Keratinocyte (primary cell): Measurements from ENCODE around the gene HIPK1. TPM values are rescaled to one million over a fixed set of nuclear protein-coding genes. Genes with fewer than 3 reads are reported as not detected.
A peak's percentile ranks its signal among the peaks of the same experiment; 100 is the strongest.

Experiments used
- DNase-seq: peaks from one replicate; pipeline ENCODE4 v3.0.0-alpha.2; 2011; ENCODE audit warnings: low read depth, missing footprints, low spot score
- FAIRE-seq: peaks from 2 replicates; lab custom pipeline; 2011; peaks lifted over from hg19 to GRCh38; lab: Jason Lieb, UNC
- H2AFZ ChIP-seq: 2 replicates; pipeline ENCODE4 v1.6.0; 2012; ENCODE audit warnings: low read length, control low read depth, inconsistent platforms; ENCODE audit not compliant: control insufficient read depth
- H3K27ac ChIP-seq: 2 replicates; pipeline ENCODE4 v1.5.1; 2011; ENCODE audit warnings: low read length; ENCODE audit not compliant: control insufficient read depth, insufficient read depth
- H3K27me3 ChIP-seq: 3 replicates; pipeline ENCODE4 v1.6.0; 2011; ENCODE audit warnings: low read length; ENCODE audit not compliant: control insufficient read depth, insufficient read depth; ENCODE audit errors: extremely low read depth
- H3K36me3 ChIP-seq, 2 experiments: 2 replicates in 1 of 2; 3 replicates in 1 of 2; pipeline ENCODE4 v1.5.1; 2011; ENCODE audit warnings: low read length in 2 of 2, mild to moderate bottlenecking in 1 of 2; ENCODE audit not compliant: control insufficient read depth in 2 of 2, insufficient read depth in 2 of 2; ENCODE audit errors: extremely low read depth in 1 of 2
- H3K4me1 ChIP-seq: 3 replicates; pipeline ENCODE4 v1.5.1; 2011; ENCODE audit warnings: low read length; ENCODE audit not compliant: control insufficient read depth, insufficient read depth; ENCODE audit errors: extremely low read depth
- H3K4me2 ChIP-seq: 3 replicates; pipeline ENCODE4 v1.6.0; 2011; ENCODE audit warnings: low read depth, low read length; ENCODE audit not compliant: control insufficient read depth, insufficient read depth; ENCODE audit errors: extremely low read depth
- H3K4me3 ChIP-seq, 3 experiments: fragments of 200-600 bp in 1 of 3; sonication (generic) in 1 of 3; 2 replicates in 2 of 3; 3 replicates in 1 of 3; pipeline ENCODE4 v1.5.1; 2011 to 2016; ENCODE audit warnings: low read length in 3 of 3, mild to moderate bottlenecking in 3 of 3, control low read depth in 2 of 3, inconsistent platforms in 1 of 3, low read depth in 1 of 3, mixed read lengths in 1 of 3, mixed run types in 1 of 3, moderate library complexity in 1 of 3; ENCODE audit not compliant: control insufficient read depth in 2 of 3, insufficient read depth in 2 of 3; ENCODE audit errors: extremely low read depth in 1 of 3
- H3K79me2 ChIP-seq: 2 replicates; pipeline ENCODE4 v1.6.0; 2012; ENCODE audit warnings: low read length; ENCODE audit not compliant: control insufficient read depth, insufficient read depth
- H3K9ac ChIP-seq: 3 replicates; pipeline ENCODE4 v1.6.0; 2011; ENCODE audit warnings: low read length; ENCODE audit not compliant: control insufficient read depth, insufficient read depth; ENCODE audit errors: extremely low read depth
- H3K9me1 ChIP-seq: 3 replicates; pipeline ENCODE4 v1.6.0; 2011; ENCODE audit warnings: low read length; ENCODE audit not compliant: control insufficient read depth, insufficient read depth; ENCODE audit errors: extremely low read depth
- H3K9me3 ChIP-seq: 2 replicates; pipeline ENCODE4 v1.5.1; 2012; ENCODE audit warnings: low read depth, low read length; ENCODE audit not compliant: control insufficient read depth
- H4K20me1 ChIP-seq: 3 replicates; pipeline ENCODE4 v1.6.0; 2011; ENCODE audit warnings: low read length; ENCODE audit not compliant: control insufficient read depth, insufficient read depth; ENCODE audit errors: extremely low read depth
- CTCF ChIP-seq, 3 experiments: IDR thresholded peaks in 1 of 3; conservative IDR thresholded peaks in 1 of 3; optimal IDR thresholded peaks in 1 of 3; 2 replicates in 2 of 3; 3 replicates in 1 of 3; pipeline versions ENCODE3 to v1.5.1; 2011; ENCODE audit warnings: low read length in 3 of 3, mild to moderate bottlenecking in 3 of 3, moderate library complexity in 2 of 3, control low read depth in 1 of 3, inconsistent platforms in 1 of 3; ENCODE audit not compliant: insufficient read depth in 2 of 3; ENCODE audit errors: extremely low read depth in 1 of 3
- EZH2 ChIP-seq: IDR thresholded peaks from one replicate; pipeline ENCODE4 v1.6.1; 2012; ENCODE audit warnings: inconsistent platforms, mild to moderate bottlenecking, low read length, moderate library complexity
- dilution Hi-C: fragments of 300-500 bp; cut with MboI; formaldehyde crosslinking; loops from one replicate; pipeline ENCODE4 v1.7.0; 2020; ENCODE audit warnings: low sequenced_read_pairs; ENCODE audit not compliant: extremely low pct_ligation_motif_present
- polyA plus RNA-seq, 5 experiments: library from polyadenylated mRNA; depleted of rRNA in 3 of 5; stranded (reverse) in 3 of 5; stranded (forward) in 1 of 5; unstranded in 1 of 5; fragments of >200 nt; gene quantifications; 1 replicate in 1 of 5; 2 replicates in 3 of 5; 3 replicates in 1 of 5; pipeline versions ENCODE4 v1.2.1 to v1.2.3, GENCODE V29; 2011 to 2012; ENCODE audit warnings: missing spikeins in 2 of 5, low read depth in 1 of 5, low replicate concordance in 1 of 5

HIPK1 gene
- polyA plus RNA-seq, 1 donor (not counting 4 experiments of a cell fraction or from before 2014, with no cell fraction given), result 19.9 TPM

- peak within 1 kb of the TSS; percentile 0 for H2AFZ ChIP-seq
- no peaks in the 10 kb centered on the region for H3K9me3 ChIP-seq
- peaks cover 15% of the 10 kb centered on the region for H3K4me1 ChIP-seq
- H3K36me3 ChIP-seq, result no peaks in the 10 kb centered on the region
- H3K9ac ChIP-seq, result no peak within 1 kb of the TSS
- no peaks in the 10 kb centered on the region for H3K27me3 ChIP-seq
- H3K4me3 ChIP-seq, result no peak within 1 kb of the TSS
- H3K9me1 ChIP-seq, result no peaks in the 10 kb centered on the region
- peak within 1 kb of the TSS; percentile 2 for H3K4me2 ChIP-seq
- no peak for TF ChIP-seq EZH2
- no peak for TF ChIP-seq CTCF (optimal IDR thresholded peaks at IDR 0.05 in 1 of 3, IDR thresholded peaks at IDR 0.05 in 1 of 3, conservative IDR thresholded peaks at IDR 0.05 in 1 of 3; ENCODE audit: extremely low read depth in 1 of 3, insufficient read depth in 2 of 3, low read length in 3 of 3)
- H3K79me2 ChIP-seq, result no peaks in the 10 kb centered on the region
- no peak for FAIRE-seq
- H3K27ac ChIP-seq, result no peak within 1 kb of the TSS
- H4K20me1 ChIP-seq, result no peaks in the 10 kb centered on the region
- DNase-seq, result no peak
- dilution Hi-C loops, result no loop called here
These were observed 41.5 kb upstream of the HIPK1 start, which contains the start of gene BCL2L15 for GRCh38 chr1:113887402-113888175. Gene BCL2L15, minus strand, starts transcription at chr1:113887581. Its CDS starts 206 bp downstream, at chr1:113887375.

GRCh38 chr1:113890816-113891215, 38.3 kb upstream of the HIPK1 start:
- no peaks in the 10 kb centered on the region for H3K9me1 ChIP-seq
- H3K27me3 ChIP-seq, result no peaks in the 10 kb centered on the region
- FAIRE-seq, result no peak
- H3K27ac ChIP-seq, result no peak overlapping the region
- no peak overlapping the region for H3K4me2 ChIP-seq
- H3K4me3 ChIP-seq, result no peak overlapping the region
- H3K36me3 ChIP-seq, result peaks cover 0 to 4% of the 10 kb centered on the region in 2 experiments
- H3K9me3 ChIP-seq, result no peaks in the 10 kb centered on the region
- TF ChIP-seq EZH2 (no peak), CTCF (optimal IDR thresholded peaks at IDR 0.05 in 1 of 3, IDR thresholded peaks at IDR 0.05 in 1 of 3, conservative IDR thresholded peaks at IDR 0.05 in 1 of 3; ENCODE audit: extremely low read depth in 1 of 3, insufficient read depth in 2 of 3, low read length in 3 of 3) (no peak)
- H3K4me1 ChIP-seq, result peaks cover 11% of the 10 kb centered on the region
- H4K20me1 ChIP-seq, result no peaks in the 10 kb centered on the region
- no peak overlapping the region for H3K9ac ChIP-seq
- H3K79me2 ChIP-seq, result no peaks in the 10 kb centered on the region
- H2AFZ ChIP-seq, result no peak overlapping the region
- dilution Hi-C loops, result no loop called here
- no peak for DNase-seq
